Measurements from ENCODE around the gene UVSSA.

Gene UVSSA

GRCh38 chr4:1345903-1346780, 866 bp upstream of the UVSSA start:
- in situ Hi-C loops (cut with MboI; ENCODE audit: low sequenced_read_pairs) = loop anchor here (10.0 kb wide), 2 partner anchors 91 to 211 kb away; no protein-coding TSS in a partner anchor

- in situ Hi-C loops (cut with MboI; ENCODE audit: low sequenced_read_pairs) = loop anchor here (10.0 kb wide), 2 partner anchors 93 to 213 kb away; no protein-coding TSS in a partner anchor
Measured at GRCh38 chr4:1347410-1347864, 429 bp downstream of the UVSSA start.

GRCh38 chr4:1348014-1348513, 1.1 kb downstream of the UVSSA start:
- in situ Hi-C loops (cut with MboI; ENCODE audit: low sequenced_read_pairs) = loop anchor here (10.0 kb wide), 2 partner anchors 93 to 213 kb away; no protein-coding TSS in a partner anchor

- in situ Hi-C loops (cut with MboI; ENCODE audit: low sequenced_read_pairs) = loop anchor here (10.0 kb wide), 2 partner anchors 94 to 214 kb away; no protein-coding TSS in a partner anchor
Measured at GRCh38 chr4:1348746-1349145, 1.7 kb downstream of the UVSSA start.

GRCh38 chr4:1349359-1350168, 2.6 kb downstream of the UVSSA start:
- in situ Hi-C loops (cut with MboI; ENCODE audit: low sequenced_read_pairs) = loop anchor here (10.0 to 25.0 kb wide), 3 partner anchors 95 to 288 kb away; no protein-coding TSS in a partner anchor

- in situ Hi-C loops (cut with MboI; ENCODE audit: low sequenced_read_pairs) = loop anchor here (25.0 kb wide), 1 partner anchor 287 kb away; no protein-coding TSS in a partner anchor
Measured at GRCh38 chr4:1350169-1350520, 3.1 kb downstream of the UVSSA start.

- in situ Hi-C loops (cut with MboI; ENCODE audit: low sequenced_read_pairs) = loop anchor here (25.0 kb wide), 1 partner anchor 285 kb away; no protein-coding TSS in a partner anchor
Measured at GRCh38 chr4:1351854-1352566, 5.0 kb downstream of the UVSSA start.

- in situ Hi-C loops (cut with MboI; ENCODE audit: low sequenced_read_pairs) = loop anchor here (25.0 kb wide), 1 partner anchor 285 kb away; no protein-coding TSS in a partner anchor
Measured at GRCh38 chr4:1352567-1352900, 5.5 kb downstream of the UVSSA start.

- in situ Hi-C loops (cut with MboI; ENCODE audit: low sequenced_read_pairs) = loop anchor here (25.0 kb wide), 1 partner anchor 284 kb away; no protein-coding TSS in a partner anchor
Measured at GRCh38 chr4:1353186-1354055, 6.4 kb downstream of the UVSSA start.

GRCh38 chr4:1354136-1354982, 7.4 kb downstream of the UVSSA start:
- in situ Hi-C loops (cut with MboI; ENCODE audit: low sequenced_read_pairs) = loop anchor here (25.0 kb wide), 1 partner anchor 283 kb away; no protein-coding TSS in a partner anchor

- in situ Hi-C loops (cut with MboI; ENCODE audit: low sequenced_read_pairs) = loop anchor here (25.0 kb wide), 1 partner anchor 282 kb away; no protein-coding TSS in a partner anchor
Measured at GRCh38 chr4:1354983-1355275, 7.9 kb downstream of the UVSSA start.

GRCh38 chr4:1355378-1355777, 8.4 kb downstream of the UVSSA start:
- in situ Hi-C loops (cut with MboI; ENCODE audit: low sequenced_read_pairs) = loop anchor here (25.0 kb wide), 1 partner anchor 282 kb away; no protein-coding TSS in a partner anchor

- in situ Hi-C loops (cut with MboI; ENCODE audit: low sequenced_read_pairs) = loop anchor here (25.0 kb wide), 1 partner anchor 281 kb away; no protein-coding TSS in a partner anchor
Measured at GRCh38 chr4:1356181-1356998, 9.4 kb downstream of the UVSSA start.

- in situ Hi-C loops (cut with MboI; ENCODE audit: low sequenced_read_pairs) = loop anchor here (25.0 kb wide), 1 partner anchor 280 kb away; no protein-coding TSS in a partner anchor
Measured at GRCh38 chr4:1357356-1358248, 10.6 kb downstream of the UVSSA start.

GRCh38 chr4:1358421-1359143, 11.6 kb downstream of the UVSSA start:
- in situ Hi-C loops (cut with MboI; ENCODE audit: low sequenced_read_pairs) = loop anchor here (25.0 kb wide), 1 partner anchor 279 kb away; no protein-coding TSS in a partner anchor

- in situ Hi-C loops (cut with MboI; ENCODE audit: low sequenced_read_pairs) = loop anchor here (25.0 kb wide), 1 partner anchor 278 kb away; no protein-coding TSS in a partner anchor
Measured at GRCh38 chr4:1359144-1359501, 12.1 kb downstream of the UVSSA start.

Measured in HL-60/S4 (cell line).